ENCODE results near the gene ZNF224.
"Not testable (repeated sequence)": the region's sequence is repeated elsewhere in the genome, so short reads cannot be mapped to it uniquely, and the experiment has no call there.

The ZNF224 gene
- total RNA-seq, result 21.6 to 95.5 (median 74.1) reads per million in 3 experiments

DNA sequence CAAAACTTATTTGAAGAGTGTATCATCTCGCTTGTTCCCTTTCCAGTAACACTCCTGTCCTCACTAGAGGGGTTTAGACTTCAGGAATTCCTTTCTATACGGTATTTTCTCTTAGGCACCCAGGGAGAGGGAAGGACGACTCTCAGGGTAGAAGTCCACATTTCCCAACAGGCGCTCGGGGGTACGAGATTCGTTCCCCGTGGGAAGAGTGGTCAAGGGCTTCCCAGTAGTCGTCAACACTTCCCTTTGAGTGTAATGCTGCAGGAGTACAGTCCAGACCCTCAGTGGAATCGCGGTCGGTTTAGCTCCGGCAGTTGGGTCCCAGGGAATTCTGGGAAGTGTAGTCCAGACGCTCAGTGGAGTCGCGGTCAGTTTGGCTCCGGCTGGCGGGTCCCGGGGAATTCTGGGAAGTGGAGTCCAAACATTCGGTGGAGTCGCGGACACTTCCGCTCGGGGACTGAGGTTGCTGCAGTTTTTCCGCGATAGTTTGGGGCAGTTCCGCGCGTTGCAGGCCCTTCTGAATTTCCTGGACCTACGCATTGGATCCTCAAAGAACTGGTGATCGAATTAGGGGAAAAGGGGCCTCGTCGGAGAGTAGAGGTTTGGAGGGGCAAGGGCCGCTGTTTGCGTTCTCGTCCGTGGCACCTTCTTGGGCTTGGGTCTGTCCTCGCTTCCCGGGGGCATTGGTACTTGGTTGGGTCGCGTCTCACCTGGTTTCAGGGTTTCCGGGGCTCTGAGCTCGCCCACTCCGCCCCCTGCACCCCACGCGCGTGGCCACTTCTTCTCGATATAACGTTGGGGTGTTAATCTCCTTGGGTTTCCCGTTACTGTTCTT lies at the start of gene ZNF224:
ZNF224 (plus strand) TSS at position 431 of the 835 bp plus-strand sequence. CDS start 3,513 bp downstream, outside the sequence.
- DNase-seq, result peak; percentile 69

DNA sequence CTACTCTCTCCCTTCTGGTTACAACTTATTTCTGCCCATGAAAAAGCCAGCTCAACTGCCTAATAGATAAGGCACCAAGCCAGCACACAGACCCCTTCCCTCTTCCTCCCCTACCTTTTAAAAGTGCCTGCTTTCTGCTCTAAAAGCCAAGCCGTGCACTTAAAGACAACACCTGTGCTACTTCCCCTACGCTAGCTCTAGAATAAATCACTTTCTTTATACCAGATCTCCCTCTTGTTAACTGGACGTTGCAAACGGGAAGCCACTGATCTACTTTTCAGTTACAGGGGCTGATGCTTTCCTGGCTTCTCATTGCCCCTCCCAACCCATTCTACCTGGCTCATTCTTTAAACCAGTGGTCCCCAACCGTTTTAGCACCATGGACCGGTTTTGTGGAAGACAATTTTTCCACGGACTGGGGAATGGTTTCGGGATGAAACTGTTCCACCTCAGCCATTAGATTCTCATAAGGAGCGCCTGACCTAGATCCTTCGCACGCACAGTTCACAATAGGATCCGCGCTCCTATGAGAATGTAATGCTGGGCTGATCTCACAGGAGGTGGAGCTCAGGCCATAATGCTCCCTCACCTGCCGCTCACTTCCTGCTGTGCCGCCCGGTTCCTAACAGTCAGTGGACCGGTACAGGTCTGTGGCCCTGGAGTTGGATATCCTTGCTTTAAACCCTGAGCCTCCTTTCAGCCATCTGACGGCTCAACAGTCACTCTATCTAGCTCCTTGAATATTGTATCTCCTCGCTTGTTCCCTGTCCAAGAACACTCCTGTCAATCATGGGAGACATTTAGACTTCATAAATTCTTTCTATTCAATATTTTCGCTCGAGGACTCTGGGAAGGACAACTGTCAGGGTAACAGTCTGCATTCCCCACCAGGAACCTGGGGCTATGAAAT lies 43.2 kb upstream of the ZNF224 start:
- DNase-seq, result no peak

DNA sequence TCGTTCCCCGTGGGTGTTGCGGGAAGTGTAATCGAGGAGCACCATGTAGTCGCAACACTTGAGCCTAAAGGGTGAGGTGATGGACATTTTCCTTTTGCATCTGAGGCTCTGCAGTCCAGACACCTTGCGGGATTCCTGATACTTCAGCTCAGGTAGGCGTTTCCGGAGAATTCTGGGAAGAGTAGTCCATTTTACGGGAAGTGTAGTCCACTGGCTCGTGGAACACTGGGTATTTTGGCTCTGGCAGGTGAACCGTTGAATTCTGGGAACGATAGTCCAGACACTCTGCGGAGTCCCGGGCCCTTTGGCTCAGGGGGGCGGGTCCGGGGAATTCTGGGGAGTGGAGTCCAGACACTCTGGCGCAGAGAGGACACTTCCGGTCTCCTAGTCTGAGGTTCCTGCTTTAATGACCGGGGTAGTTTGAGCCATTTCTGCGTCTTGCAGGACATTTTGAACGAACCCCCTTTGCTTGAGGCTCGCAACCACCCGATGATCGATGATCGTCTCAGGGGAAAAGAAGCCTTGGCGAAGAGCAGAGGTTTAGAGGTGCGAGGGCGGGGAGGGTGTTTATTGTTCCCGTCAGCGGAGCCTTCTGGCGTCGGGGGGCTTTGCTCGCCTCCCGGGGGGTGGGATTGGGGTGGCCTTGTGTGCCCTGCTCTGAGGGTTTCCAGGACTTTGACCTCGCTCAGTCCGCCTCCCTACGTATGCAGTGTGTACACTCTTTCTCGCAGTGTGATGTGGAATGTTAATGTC lies 42.3 kb upstream of the ZNF224 start, which contains the start of gene ZNF223:
ZNF223 (plus strand) TSS at position 387 of the 753 bp plus-strand sequence. CDS start 3,141 bp downstream, outside the sequence.
- DNase-seq, result peak; percentile 29

DNA sequence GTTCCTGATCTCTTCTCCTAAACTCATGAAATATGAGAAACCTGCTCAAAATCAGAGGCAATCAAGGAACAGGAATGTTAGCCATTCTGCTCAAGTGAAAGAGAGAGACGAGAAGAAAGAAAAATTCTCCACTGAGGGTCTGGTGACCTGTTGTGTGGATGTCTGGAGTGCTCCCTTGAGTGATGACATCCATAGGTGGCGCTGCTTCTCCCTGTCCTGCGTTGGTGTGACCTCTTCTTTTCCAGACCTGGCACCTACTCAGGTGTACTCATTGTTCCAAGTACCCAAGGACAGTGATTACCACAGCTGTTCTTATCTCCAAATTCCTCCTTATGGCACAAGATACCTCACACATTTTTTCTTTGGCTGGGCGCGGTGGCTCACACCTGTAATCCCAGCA lies 38.3 kb upstream of the ZNF224 start:
- DNase-seq, result no peak

DNA sequence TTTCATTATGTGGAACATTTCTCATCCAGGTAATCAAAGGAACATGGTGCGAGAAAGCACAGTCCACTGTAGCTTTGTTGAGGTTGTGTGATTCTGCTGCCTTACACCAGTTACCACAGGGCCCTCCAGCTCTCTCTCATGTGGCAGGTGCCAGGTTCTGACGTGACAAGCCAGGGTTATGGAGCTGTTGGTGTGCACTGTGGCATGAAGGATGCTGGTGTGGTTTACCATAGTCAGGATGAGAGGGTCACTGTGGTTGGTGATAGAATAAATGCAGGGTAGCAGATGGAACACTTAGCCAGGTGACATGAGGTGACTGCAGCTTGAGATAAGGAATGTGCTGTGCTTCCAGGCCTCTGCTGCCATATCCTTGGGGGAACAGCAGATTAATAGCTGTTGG lies 34.9 kb upstream of the ZNF224 start:
- DNase-seq, result no peak

DNA sequence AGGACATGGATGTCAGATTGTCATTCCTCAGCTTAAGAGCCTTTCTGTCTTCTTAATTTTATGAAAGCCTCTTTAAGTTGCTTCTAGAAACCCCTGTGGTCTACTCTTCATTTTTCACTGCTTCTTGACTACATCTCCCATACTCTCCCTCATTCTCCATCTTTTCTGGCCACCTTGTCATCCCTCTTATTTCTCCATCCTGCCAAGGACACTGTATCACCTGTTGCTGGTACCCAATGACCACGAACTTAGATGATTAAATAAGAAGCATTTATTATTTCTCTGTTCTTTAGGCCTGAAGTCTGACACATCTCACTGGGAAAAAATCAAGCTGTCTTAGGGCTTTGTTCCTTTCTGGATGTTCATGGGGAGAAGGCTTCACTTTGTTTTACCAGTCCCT lies 33.1 kb upstream of the ZNF224 start:
- DNase-seq, result no peak

DNA sequence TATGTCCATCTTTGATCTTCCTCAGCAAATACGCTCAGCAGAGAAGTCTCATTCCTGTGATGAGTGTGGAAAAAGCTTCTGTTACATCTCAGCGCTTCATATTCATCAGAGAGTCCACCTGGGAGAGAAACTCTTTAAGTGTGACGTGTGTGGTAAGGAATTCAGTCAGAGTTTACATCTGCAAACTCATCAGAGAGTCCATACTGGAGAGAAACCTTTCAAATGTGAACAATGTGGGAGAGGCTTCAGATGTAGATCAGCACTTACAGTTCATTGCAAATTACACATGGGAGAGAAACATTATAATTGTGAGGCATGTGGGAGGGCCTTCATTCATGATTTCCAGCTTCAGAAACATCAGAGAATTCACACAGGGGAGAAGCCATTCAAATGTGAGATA lies 27.9 kb upstream of the ZNF224 start:
- DNase-seq, result no peak

DNA sequence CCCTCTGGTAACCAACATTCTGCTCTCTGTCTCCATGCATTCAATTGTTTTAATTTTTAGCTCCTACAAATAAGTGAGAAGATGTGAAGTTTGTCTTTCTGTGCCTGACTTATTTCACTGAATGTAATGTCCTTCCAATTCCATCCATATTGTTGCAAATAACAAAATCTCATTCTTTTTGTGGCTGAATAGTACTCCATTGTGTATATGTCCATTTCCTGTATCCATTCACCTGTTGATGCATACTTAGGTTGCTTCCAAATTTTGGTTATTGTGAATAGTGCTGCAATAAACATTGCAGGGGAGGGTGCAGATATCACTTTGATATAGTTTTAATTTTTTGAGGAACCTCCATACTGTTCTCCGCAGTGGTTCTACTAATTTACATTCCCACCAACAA lies 24.7 kb upstream of the ZNF224 start:
- DNase-seq, result no peak

DNA sequence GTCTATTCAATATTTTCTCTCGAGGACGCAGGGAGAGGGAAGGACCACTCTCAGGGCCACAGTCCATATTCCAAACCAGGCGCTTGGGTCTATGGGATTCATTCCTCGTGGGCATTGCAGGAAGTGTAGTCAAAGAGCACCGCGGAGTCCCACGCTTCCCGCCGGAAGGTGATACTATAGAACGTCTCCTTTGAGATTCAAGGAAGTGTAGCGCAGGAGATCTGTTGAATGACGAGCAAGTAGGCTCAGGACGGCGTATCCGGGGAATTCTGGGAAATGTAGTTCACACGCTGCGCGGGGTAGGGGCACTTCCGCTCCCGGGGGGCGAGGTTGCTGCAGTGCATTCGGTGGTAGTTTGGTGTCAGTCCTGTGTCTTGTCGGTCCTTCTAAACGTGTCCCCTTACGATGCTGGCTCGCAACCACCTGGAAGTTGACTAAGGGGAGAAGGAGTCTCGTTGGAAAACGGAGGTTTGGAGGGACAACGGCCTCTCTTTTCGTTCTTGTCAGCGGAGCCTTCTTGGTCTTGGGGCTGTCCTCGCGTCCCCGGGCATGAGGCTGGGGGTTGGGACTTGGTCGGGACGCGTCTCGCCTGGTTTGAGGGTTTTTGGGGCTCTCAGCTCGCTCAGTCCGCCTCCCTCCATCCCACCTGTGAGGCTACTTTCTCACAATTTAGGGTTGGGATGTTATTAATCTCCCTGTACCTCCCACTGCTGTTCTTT lies 22.2 kb upstream of the ZNF224 start, which contains the start of gene ZNF284:
ZNF284 (plus strand) TSS at position 336 of the 719 bp plus-strand sequence. CDS start 4,231 bp downstream, outside the sequence.
- peak; percentile 82 for DNase-seq

DNA sequence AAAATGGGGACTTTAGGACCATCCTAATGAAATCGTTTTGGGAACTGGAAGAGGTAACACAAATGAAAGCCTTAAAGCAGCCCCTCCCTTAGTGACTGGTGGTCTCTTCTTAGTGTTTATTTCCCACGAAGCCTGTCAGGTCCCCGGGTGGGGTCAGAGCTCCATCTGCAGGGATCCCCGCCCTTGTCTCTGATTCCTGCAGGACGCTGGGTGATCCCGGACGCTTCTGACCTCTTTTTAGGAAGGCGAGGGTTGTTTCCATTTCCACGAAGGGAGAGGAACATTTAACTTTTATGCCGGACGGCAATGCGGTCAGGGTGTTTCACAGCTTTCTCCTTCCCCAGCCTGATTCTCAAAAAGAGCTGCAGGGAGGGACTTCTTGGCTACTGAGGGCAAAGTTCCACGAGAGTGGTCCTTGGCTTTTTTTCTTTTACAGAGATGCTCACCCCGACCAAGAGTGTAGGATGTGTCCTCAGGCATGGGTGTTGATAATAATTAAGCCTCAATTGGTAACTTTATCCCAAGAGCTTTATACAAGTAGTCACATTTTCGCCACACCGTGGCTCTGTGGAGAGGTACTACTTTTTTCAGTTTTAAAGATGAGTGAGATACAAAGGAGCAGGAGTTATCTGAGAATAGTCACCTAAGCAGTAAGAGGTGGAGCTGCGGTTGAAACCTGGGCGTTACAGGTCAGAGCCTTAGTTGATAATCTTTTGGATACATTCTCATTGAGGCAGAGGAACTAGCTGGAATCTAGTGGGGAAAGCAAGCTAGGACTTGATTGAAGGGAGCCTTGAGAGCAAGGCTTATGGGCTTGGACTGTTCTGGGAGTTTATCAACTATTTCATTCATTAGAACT lies 21.4 kb upstream of the ZNF224 start:
- no peak for DNase-seq

DNA sequence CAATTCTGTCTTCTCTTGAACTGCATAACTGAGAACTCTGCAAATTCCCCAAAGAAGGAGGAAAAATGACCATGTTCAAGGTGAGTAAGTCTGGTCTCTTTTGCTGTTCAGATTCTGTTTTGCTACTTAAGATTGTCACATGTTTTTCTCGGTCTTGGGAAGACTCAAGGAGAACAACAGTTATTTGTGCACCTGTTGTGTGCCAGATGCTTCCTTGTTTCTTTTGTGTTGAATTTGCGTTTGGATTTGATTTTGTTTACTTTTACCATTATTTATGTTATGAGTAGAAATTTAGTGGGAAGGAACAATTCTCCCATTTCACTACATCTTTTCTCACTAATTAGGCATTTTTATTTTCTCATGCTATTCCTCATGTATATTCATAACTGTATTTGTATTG lies 17.8 kb upstream of the ZNF224 start:
- DNase-seq, result no peak

DNA sequence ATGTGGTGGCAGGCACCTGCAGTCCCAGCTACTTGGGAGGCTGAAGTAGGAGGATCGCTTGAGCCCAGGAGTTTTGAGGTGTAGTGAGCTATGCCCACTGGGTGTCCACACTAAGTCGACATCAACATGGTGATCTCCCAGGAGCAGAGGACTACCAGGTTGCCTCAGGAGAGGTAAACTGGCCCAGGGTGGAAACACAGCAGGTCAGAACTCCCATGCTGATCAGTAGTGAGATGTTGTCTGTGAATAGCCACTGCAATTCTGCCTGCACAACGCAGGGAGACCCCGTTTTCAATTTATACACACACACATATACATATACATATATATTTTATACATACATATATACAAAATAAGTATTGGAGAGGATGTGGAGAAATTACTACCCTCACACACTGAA lies 2.1 kb upstream of the ZNF224 start:
- DNase-seq, result no peak

DNA sequence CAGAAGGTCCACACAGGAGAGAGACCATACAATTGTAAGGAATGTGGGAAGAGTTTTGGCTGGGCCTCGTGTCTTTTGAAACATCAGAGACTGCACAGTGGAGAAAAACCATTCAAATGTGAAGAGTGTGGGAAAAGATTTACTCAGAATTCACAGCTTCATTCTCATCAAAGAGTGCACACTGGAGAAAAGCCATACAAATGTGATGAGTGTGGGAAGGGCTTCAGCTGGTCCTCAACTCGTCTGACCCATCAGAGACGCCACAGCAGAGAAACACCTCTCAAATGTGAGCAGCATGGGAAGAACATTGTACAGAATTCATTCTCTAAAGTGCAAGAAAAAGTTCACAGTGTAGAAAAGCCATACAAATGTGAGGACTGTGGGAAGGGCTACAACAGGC lies 13.6 kb downstream of the ZNF224 start:
- DNase-seq, result no peak

DNA sequence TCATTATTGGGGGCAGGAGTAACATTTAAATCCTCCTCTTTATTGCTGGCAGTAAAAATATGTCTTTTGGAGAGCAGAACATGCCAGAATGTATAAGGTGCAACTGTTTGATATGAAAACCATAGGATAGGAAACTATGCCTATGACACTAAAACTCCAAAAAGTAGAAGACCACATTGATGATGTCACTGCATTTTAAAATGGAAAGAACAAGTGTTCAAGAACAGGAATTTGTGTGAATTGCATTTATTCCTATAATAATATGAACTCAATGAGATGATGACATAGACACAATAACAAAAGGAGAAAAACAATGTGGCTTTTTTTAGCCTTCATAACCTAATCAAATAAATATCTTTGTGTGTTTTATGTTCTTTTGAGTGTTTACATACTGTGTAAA lies 15.3 kb downstream of the ZNF224 start:
- no peak for DNase-seq

DNA sequence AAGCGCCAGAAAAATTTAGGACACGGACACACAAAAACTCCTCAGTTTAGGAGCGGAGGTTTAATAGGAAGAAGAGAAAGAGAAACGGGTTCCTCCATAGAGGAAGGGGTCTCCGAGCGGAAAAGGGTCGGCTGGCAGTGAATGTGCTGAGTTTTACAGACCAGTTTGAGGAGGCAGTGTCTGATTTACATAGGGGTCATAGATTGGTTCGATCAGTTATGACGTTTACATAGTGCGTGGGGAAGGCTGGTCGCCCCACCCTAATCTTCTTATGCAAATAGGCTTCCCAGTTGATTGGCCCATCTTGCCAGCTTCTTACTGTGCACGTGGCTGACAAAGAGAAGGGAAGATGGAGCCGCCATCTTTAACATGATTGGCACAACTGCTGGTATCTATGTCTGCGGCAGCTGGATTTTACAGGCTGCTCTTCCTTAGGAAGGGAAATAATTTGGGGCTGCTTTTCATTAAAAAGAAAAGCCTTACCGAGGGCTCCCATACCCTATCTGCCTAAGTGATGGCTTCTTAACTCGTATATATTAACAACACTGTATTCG lies 17.8 kb downstream of the ZNF224 start:
- no peak for DNase-seq

DNA sequence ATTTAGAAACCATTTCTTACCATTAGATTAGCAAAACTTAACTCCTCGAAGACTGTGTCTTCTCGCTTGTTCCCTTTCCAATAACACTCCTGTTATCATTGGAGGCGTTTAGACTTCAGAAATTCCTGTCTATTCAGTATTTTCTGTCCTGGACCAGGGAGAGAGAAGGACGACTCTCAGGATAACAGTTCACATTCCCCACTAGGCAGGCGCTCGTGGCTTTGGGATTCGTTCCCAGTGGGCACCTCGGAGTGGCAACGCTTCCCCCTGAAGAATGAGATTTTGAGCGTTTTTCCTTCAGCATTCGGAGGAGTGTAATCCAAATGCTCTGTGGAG lies 18.6 kb downstream of the ZNF224 start:
- no peak for DNase-seq

DNA sequence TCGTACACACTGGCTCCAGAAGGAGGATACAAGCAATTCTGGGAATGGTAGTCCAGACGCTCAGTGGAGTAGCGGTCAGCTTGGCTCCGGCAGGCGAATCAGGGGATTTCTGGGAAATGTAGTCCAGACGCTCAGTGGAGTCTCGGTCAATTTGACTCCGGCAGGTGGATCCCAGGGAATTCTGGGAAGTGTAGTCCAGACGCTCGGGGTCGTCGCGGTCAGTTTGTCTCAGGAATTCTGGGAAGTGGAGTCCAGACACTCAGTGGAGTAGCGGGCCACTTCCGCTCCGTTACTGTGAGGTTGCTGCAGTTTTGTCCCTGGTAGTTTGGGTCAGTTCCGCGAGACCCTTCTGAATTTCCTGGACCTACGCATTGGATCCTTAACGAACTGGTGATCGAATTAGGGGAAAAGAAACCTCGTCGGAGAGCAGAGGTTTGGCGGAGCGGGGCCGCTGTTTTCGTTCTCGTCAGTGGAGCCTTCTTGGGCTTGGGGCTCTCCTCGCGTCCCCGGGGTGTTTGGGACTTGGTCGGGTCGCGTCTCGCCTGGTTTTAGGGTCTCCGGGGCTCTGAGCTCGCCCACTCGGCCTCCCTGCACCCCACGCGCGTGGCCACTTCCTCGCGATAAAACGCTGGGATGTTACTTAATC lies 19.1 kb downstream of the ZNF224 start, which contains the start of gene ZNF225:
ZNF225 (plus strand) TSS at position 262 of the 646 bp plus-strand sequence. CDS start 2,429 bp downstream, outside the sequence.
- peak; percentile 80 for DNase-seq

DNA sequence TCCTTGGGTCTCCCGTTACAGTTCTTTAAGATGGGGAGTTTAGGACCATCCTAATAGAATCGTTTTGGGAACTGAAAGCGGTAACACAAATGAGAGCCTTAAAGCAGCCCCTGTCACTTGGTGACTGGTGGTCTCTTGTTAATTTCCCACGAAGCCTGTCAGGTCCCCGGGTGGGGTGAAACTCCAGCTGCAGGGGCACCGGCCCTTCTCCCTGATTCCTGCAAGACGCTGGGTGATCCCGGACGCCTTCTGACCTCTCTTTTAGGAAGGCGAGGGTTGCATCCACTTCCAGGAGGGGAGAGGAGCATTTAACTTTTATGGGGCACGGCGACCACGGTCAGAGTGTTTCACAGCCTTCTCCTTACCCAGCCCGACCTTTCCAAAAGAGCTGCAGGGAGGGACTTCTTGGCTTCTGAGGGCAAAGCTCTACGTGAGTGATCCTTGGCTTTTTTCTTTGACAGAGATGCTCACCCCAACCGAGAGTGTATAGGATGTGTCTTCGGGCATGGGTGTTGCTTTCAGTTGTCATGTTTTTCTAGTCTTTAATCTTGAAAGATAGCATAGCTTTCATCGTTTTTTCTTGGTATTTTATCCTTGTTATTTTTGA lies 19.7 kb downstream of the ZNF224 start:
- no peak for DNase-seq

DNA sequence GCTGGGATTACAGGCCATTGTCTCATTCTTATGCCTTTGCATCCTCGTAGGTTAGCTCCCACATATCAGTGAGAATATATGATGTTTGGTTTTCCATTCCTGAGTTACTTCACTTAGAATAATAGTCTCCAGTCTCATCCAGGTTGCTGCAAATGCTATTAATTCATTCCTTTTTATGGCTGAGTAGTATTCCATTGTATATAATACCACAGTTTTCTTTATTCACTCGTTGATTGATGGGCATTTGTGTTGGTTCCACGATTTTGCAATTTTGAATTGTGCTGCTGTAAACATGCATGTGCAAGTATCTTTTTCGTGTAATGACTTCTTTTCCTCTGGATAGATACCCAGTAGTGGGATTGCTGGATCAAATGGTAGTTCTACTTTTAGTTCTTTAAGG lies 27.0 kb downstream of the ZNF224 start:
- not testable (repeated sequence) for DNase-seq

DNA sequence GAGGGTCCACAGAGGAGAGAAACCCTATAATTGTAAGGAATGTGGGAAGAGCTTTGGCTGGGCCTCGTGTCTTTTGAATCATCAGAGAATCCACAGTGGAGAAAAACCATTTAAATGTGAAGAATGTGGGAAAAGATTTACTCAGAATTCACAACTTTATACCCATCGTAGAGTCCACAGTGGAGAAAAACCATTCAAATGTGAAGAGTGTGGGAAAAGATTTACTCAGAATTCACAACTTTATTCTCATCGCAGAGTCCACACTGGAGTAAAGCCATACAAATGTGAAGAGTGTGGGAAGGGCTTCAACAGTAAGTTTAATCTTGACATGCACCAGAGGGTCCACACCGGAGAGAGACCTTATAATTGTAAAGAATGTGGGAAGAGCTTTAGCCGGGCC lies 37.8 kb downstream of the ZNF224 start:
- DNase-seq, result no peak
